ENCODE results near the gene SPATA31E1.
"Not testable (repeated sequence)": the region's sequence is repeated elsewhere in the genome, so short reads cannot be mapped to it uniquely, and the experiment has no call there.

The SPATA31E1 gene

DNA sequence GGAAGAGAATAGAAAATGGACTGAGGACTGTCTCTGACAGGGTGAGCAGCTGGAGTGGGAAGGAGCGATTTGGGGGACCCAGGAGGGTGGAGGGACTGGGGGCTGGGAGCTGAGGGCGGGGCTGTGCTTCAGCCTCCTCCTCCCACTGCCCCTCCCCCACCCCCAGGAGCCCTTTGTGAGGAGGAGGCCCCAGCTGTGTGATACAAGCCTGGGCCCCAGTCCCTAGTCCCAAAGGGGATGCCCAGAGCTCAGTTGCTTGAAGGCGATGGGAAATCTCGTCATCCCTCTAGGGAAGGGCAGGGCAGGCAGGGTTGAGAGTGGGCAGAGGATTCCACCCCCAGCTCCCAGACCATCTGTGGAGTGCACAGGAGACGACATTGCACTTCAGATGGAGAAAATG lies at the start of gene SPATA31E1:
SPATA31E1 (plus strand) TSS at position 251 of the 400 bp plus-strand sequence; CDS start at position 266, 15 bp downstream.
- DNase-seq: no peak

- no peak for DNase-seq
Observed at GRCh38 chr9:87834357-87834756, 48.3 kb upstream of the SPATA31E1 start.

GRCh38 chr9:87836536-87836935 lies 46.1 kb upstream of the SPATA31E1 start:
- DNase-seq: no peak

GRCh38 chr9:87836951-87837705 lies 45.5 kb upstream of the SPATA31E1 start:
- DNase-seq: no peak

GRCh38 chr9:87840134-87840533 lies 42.5 kb upstream of the SPATA31E1 start:
- no peak for DNase-seq

DNA sequence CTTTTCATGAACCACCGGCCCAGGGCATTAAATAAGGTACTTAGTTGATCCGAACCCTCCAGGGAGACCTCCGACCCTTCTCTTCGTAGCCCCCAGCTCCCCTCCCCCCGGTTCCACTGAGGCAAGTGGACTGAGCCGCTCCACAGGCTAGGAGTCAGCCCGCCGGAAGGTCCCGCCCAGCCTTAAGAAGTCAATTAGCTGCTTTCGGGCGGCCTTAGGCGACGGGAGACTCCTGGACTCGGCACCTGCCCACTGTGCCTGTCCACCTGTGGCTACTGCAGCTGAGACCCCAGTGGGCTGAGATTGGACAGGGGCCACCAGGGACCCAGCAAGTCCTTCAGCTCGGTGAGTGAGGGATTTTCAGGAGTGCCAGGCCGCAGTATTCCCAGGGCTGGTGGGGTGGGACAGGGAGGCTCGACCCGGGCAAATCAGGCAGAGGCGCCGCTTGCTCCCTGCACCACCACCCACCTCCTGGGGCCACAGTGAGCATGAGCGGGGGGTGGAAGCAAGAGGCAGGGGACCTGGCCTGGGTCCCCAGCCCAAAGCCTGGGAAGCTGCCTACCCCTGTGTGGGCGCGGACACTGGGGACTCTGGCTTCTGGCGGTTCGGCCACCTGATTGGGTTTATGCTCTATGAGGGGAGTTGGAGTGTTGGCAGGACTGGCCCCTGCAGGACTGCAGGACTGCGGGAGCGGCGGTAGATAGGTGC lies 39.6 kb upstream of the SPATA31E1 start:
- no peak for DNase-seq

DNA sequence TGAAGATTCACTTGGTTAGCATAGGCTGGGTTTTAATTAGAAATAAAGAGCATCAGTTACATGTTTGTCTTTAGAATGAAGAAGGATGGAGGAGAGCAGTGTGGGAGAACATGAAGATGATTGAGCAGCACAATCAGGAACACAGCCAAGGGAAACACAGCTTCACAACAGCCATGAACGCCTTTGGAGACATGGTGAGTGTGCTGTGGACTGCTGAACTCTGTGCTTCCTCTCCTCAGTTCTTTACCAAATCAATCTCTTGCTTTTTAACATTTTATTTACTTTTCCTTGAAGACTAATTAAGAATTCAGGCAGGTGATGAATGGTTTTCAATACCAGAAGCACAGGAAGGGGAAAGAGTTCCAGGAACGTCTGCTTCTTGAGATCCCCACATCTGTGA lies 38.2 kb upstream of the SPATA31E1 start:
- no peak for DNase-seq

- not testable (repeated sequence) for DNase-seq
Observed at GRCh38 chr9:87847817-87848216, 34.9 kb upstream of the SPATA31E1 start.

DNA sequence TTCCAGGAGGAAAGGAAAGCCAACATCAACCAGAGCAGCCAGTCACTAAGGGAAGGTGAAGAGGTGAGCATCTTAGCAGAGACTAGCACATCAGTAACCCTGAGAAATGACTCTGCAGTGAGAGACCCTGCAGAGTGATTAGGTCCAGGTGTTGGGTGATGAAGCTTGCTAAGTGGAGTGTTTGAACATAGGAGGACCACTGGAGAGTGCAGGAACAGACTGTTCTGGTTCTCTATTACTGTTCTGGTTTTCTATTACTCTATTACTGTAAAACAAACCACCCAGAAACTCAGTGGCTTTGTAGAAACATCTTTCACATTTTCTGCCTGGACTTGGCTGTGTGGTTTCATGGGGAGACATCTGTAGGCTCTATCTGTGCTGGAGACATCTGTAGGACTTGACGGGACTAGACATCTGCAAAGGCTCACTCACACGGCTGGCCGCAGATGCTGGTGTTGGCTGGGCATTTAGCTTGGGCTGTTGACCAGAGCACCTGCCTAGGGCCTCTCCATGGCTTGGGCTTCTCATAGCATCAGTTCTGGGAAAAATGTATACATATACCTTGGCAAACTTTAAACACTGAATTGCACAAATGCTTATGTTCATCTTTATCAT lies 33.4 kb upstream of the SPATA31E1 start:
- DNase-seq: no peak

GRCh38 chr9:87850391-87850790 lies 32.3 kb upstream of the SPATA31E1 start:
- no peak for DNase-seq

DNA sequence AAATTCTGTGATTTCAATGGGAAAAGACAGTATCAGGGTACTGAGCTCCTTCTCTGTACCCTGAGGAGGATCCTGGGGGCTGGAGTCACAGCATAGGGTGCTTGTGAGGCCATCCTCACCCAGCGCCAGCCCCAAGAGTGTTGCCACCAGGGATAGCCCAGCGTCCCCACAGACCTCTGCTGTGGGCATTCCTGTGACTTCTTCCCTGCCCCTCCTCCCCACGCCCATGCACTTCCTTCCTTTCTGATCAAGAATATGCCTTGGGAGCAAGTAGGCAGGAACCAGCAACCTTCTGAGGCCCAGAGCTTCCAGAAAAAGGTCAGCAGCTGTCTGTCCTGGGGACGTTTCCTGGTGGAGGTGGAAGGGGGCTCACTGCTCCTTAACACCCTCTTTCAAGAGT lies 31.5 kb upstream of the SPATA31E1 start:
- DNase-seq: not testable (repeated sequence)

- no peak for DNase-seq
Observed at GRCh38 chr9:87853302-87853701, 29.4 kb upstream of the SPATA31E1 start.

DNA sequence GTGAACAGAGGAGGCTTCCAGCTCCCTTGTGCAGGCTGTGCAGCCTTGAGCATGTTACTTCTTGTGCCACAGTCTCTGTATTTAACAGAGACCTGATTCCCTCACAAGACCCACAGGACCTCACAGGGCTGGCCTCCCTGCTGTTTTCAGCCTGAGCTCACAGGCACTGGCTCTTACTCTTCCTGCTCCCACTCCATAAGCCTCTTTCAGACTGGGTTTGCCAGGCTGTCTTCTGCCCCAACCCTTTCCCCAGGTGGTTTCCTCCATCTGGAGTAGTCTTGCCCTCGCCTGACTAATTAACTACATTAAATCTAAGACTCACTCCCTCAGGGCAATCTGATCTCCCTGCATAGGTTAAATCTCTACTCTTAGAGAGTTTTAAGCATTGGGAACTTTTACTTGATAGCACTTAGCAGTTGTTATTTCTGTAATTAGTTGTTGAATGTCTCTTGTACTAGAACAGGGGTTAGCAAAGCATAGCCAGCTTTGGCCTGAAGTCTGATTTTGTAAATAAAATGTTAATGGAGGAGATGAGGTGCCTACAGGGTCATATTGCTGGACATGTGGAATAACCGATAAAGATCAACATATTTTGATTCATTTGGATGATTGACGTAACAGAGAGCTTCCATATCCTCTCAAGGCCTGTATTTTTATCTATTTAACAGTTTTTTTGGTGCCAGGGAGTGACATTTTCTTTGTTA lies 28.6 kb upstream of the SPATA31E1 start:
- DNase-seq: no peak

- no peak for DNase-seq
Observed at GRCh38 chr9:87854580-87854955, 28.1 kb upstream of the SPATA31E1 start.

DNA sequence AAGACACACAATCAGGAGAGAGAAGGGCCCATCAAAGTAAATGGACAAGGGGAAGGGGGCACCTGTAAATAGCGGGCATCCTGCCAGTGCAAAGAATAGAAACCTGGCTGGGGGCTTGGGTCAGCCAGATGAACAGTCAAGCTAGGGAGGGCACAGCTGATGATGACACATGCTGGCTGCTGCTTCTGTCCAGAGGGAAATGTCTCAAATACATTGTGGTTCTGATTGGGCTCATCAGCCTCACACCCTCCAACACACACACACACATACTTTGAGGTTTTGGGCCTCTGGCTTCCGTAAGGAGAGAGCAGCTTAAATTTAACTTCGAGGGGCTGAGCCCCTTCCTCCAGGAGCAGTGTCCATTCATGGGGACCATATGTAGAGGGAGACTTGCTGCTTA lies 27.6 kb upstream of the SPATA31E1 start:
- no peak for DNase-seq

DNA sequence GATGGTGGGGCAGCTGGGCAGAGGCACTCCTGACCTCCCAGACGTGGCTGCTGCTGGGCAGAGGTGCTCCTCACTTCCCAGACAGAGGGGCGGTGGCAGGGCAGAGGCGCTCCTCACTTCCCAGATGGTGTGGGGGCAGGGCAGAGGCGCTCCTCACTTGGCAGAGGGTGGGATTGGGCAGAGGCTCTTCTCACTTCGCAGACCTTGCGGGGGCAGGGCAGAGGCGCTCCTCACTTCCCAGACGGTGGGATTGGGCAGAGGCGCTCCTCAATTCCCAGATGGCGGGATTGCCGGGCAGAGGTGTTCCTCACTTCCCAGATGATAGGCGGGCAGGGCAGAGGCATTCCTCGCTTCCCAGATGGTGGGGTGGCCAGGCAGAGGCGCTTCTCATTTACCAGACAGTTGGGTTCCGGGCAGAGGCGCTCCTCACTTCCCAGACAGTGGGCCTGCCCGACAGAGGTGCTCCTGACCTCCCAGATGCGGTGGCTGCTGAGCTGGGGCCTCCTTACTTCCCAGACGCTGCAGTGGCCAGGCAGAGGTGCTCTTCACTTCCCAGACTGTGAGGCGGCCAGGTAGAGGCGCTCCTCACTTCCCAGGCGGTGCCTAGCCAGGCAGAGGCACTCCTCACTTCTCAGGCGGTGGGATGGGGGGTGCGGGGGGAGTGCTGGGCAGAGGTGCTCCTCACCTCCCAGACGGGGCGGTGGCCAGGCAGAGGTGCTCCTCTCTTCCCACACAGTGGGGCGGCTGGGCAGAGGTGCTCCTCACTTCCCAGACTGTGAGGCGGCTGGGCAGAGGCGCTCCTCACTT lies 25.3 kb upstream of the SPATA31E1 start:
- DNase-seq: no peak

DNA sequence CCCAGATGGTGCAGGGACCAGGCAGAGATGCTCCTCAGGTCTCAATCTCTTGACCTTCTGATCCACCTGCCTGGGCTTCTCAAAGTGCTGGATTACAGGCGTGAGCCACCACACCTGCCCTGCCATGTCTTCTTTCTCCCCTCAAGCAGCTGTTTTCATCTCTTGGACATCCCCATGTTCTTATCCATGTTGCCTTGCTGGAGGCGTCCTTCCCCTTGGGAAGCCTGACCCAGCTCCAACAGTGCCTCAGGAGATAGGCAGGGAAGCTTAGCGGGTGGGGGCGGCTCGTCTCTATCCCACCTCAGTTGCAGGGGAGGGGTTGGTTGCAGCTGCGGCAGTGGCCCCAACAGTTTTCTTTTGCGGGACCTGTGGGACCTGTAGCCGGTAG lies 24.7 kb upstream of the SPATA31E1 start:
- no peak for DNase-seq

DNA sequence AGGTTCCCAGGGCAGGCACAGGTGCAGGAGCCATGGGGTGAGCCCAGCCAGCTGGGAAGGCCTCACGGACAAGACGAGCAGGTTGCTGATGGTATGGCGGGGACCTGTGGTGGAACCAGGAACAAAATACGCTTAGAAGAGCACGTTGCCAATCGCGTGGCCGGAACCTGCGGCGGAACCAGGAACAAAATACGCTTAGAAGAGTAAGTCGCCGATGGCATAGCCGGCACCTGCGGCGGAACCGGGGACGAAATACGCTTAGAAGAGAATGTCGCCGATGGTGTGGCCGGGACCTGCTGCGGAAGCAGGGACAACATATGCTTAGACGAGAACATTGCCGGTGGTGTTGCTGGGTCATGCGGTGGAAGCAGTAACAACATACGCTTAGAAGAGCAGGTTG lies 23.5 kb upstream of the SPATA31E1 start:
- DNase-seq: no peak

GRCh38 chr9:87859786-87860185 lies 22.9 kb upstream of the SPATA31E1 start:
- DNase-seq: no peak

DNA sequence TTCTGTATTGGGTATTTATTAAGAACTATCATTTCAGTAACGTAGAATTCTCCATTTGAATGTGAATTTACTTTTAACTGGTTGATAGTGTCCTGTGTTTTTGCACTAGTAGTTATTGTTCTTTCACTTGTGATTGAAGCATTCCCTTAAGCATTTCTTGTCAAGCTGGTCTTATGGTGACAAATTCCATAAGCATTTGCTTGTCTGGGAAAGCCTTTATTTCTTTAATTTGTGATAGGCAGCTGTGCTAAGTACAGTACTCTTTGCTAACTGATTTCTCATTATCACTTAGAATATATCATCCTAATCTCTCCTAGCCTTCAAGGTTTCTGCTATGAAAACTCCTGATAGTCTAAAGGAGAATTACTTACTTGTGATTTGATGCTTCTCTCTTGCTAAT lies 21.3 kb upstream of the SPATA31E1 start:
- no peak for DNase-seq

- no peak for DNase-seq
Observed at GRCh38 chr9:87862536-87863268, 20.0 kb upstream of the SPATA31E1 start.
